OCI-LY3 (cell line): ENCODE data around the gene NRXN2.

Source experiments
- CTCF ChIP-seq: fragments of 200-600, 300-600 bp; sonication (generic); IDR thresholded peaks from 2 replicates; pipeline ENCODE4 v1.5.1; 2014; ENCODE audit warnings: antibody characterized with exemption, low read length, low read depth
- EZH2phosphoT487 ChIP-seq: fragments of 200-600 bp; shearing (Covaris generic); IDR thresholded peaks from 2 replicates; pipeline ENCODE4 v1.6.1; 2018; ENCODE audit warnings: antibody characterized with exemption, mixed run types, low read depth

GRCh38 chr11:64642418-64642735 is 80.6 kb downstream of the NRXN2 start:
- TF ChIP-seq CTCF (no peak), EZH2phosphoT487 (no peak)
